ENCODE data around the gene NEGR1. TPM values are rescaled to one million over a fixed set of nuclear protein-coding genes. Genes with fewer than 3 reads are reported as not detected.

NEGR1 gene
- total RNA-seq, 1 donor from 2014 or later: 0.26 TPM

GRCh38 chr1:71719330-71719729, 563.0 kb downstream of the NEGR1 start:
- no peaks in the 10 kb centered on the region for H3K36me3 ChIP-seq (ENCODE audit: control insufficient read depth, insufficient read depth, low read length)
- DNase-seq (ENCODE audit: low read depth): no peak
- no peak overlapping the region for H3K4me3 ChIP-seq (ENCODE audit: low read depth, low read length)
- FAIRE-seq: no peak
- no peak for TF ChIP-seq CTCF (IDR thresholded peaks at IDR 0.05; ENCODE audit: insufficient read depth, low read length, severe bottlenecking)
- H3K27me3 ChIP-seq (ENCODE audit: control insufficient read depth, insufficient read depth, low read length): no peaks in the 10 kb centered on the region

- Histone ChIP-seq H3K36me3 (ENCODE audit: control insufficient read depth, insufficient read depth, low read length) (no peaks in the 10 kb centered on the region), H3K27me3 (ENCODE audit: control insufficient read depth, insufficient read depth, low read length) (no peaks in the 10 kb centered on the region), H3K4me3 (ENCODE audit: low read depth, low read length) (no peak overlapping the region)
- no peak for TF ChIP-seq CTCF (IDR thresholded peaks at IDR 0.05; ENCODE audit: insufficient read depth, low read length, severe bottlenecking)
- FAIRE-seq (no peak), DNase-seq (ENCODE audit: low read depth) (no peak)
These were observed 565.2 kb downstream of the NEGR1 start for GRCh38 chr1:71717186-71717585.

- no peak for DNase-seq (ENCODE audit: low read depth)
- no peak for TF ChIP-seq CTCF (IDR thresholded peaks at IDR 0.05; ENCODE audit: insufficient read depth, low read length, severe bottlenecking)
- Histone ChIP-seq H3K4me3 (ENCODE audit: low read depth, low read length) (no peak overlapping the region), H3K36me3 (ENCODE audit: control insufficient read depth, insufficient read depth, low read length) (no peaks in the 10 kb centered on the region), H3K27me3 (ENCODE audit: control insufficient read depth, insufficient read depth, low read length) (no peaks in the 10 kb centered on the region)
- FAIRE-seq: no peak
These were observed 570.9 kb downstream of the NEGR1 start for GRCh38 chr1:71711456-71711855.

- no peak overlapping the region for H3K4me3 ChIP-seq (ENCODE audit: low read depth, low read length)
- DNase-seq (ENCODE audit: low read depth): no peak
- H3K27me3 ChIP-seq (ENCODE audit: control insufficient read depth, insufficient read depth, low read length): no peaks in the 10 kb centered on the region
- no peak for FAIRE-seq
- no peaks in the 10 kb centered on the region for H3K36me3 ChIP-seq (ENCODE audit: control insufficient read depth, insufficient read depth, low read length)
- no peak for TF ChIP-seq CTCF (IDR thresholded peaks at IDR 0.05; ENCODE audit: insufficient read depth, low read length, severe bottlenecking)
These were observed 576.2 kb downstream of the NEGR1 start for GRCh38 chr1:71706029-71706671.

GRCh38 chr1:71698186-71698585, 584.2 kb downstream of the NEGR1 start:
- Histone ChIP-seq H3K4me3 (ENCODE audit: low read depth, low read length) (no peak overlapping the region), H3K27me3 (ENCODE audit: control insufficient read depth, insufficient read depth, low read length) (no peaks in the 10 kb centered on the region), H3K36me3 (ENCODE audit: control insufficient read depth, insufficient read depth, low read length) (no peaks in the 10 kb centered on the region)
- no peak for DNase-seq (ENCODE audit: low read depth)
- no peak for TF ChIP-seq CTCF (IDR thresholded peaks at IDR 0.05; ENCODE audit: insufficient read depth, low read length, severe bottlenecking)
- FAIRE-seq: no peak

- Histone ChIP-seq H3K4me3 (ENCODE audit: low read depth, low read length) (no peak overlapping the region), H3K27me3 (ENCODE audit: control insufficient read depth, insufficient read depth, low read length) (no peaks in the 10 kb centered on the region), H3K36me3 (ENCODE audit: control insufficient read depth, insufficient read depth, low read length) (no peaks in the 10 kb centered on the region)
- TF ChIP-seq CTCF (IDR thresholded peaks at IDR 0.05; ENCODE audit: insufficient read depth, low read length, severe bottlenecking): no peak
- FAIRE-seq (no peak), DNase-seq (ENCODE audit: low read depth) (peak; percentile 40)
These were observed 586.5 kb downstream of the NEGR1 start for GRCh38 chr1:71695821-71696220.
